ENCODE data around the gene LMO7.

GRCh38 chr13:75702476-75702875 is 66.3 kb downstream of the LMO7 start:
- no peak for TF ChIP-seq EZH2 (IDR thresholded peaks at IDR 0.05)
- TF ChIP-seq POLR2AphosphoS5 (IDR thresholded peaks at IDR 0.05; ENCODE audit: borderline replicate concordance, low read depth, low read length), result no peak
- TF ChIP-seq FOXP2 (optimal IDR thresholded peaks at IDR 0.05; ENCODE audit: control extremely low read depth, extremely low read length, insufficient read depth), result no peak

All from SK-N-MC (cell line).